ENCODE results near the gene CRTAP.
"Not testable (repeated sequence)": the region's sequence is repeated elsewhere in the genome, so short reads cannot be mapped to it uniquely, and the experiment has no call there.

Gene CRTAP

DNA sequence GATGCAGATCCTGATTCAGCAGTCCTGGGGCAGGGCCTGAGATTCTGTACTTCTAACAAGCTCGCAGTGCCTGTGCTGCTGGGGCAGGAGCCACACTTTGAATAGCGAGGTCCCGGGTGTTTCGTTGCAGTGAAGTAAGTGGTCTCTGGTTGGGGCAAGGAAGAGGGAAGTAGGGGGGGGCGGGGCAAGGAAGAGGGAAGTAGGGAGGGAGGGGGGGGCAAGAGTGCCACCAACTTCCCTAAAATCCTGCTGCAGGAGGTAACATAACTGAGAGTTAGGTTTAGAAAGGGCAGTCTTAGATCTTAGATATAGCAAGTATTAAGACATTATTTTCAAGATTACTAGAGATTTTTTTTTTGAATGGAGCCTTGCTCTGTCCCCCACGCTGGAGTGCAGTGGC, 35.5 kb downstream of the CRTAP start:
- TF ChIP-seq, protein P1, sequence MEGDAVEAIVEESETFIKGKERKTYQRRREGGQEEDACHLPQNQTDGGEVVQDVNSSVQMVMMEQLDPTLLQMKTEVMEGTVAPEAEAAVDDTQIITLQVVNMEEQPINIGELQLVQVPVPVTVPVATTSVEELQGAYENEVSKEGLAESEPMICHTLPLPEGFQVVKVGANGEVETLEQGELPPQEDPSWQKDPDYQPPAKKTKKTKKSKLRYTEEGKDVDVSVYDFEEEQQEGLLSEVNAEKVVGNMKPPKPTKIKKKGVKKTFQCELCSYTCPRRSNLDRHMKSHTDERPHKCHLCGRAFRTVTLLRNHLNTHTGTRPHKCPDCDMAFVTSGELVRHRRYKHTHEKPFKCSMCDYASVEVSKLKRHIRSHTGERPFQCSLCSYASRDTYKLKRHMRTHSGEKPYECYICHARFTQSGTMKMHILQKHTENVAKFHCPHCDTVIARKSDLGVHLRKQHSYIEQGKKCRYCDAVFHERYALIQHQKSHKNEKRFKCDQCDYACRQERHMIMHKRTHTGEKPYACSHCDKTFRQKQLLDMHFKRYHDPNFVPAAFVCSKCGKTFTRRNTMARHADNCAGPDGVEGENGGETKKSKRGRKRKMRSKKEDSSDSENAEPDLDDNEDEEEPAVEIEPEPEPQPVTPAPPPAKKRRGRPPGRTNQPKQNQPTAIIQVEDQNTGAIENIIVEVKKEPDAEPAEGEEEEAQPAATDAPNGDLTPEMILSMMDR (conservative IDR thresholded peaks at IDR 0.05; ENCODE audit: low read depth, low read length) = no peak
- no peak for DNase-seq (ENCODE audit: low read depth)
- H3K4me3 ChIP-seq (ENCODE audit: low read length) = no peak overlapping the region

DNA sequence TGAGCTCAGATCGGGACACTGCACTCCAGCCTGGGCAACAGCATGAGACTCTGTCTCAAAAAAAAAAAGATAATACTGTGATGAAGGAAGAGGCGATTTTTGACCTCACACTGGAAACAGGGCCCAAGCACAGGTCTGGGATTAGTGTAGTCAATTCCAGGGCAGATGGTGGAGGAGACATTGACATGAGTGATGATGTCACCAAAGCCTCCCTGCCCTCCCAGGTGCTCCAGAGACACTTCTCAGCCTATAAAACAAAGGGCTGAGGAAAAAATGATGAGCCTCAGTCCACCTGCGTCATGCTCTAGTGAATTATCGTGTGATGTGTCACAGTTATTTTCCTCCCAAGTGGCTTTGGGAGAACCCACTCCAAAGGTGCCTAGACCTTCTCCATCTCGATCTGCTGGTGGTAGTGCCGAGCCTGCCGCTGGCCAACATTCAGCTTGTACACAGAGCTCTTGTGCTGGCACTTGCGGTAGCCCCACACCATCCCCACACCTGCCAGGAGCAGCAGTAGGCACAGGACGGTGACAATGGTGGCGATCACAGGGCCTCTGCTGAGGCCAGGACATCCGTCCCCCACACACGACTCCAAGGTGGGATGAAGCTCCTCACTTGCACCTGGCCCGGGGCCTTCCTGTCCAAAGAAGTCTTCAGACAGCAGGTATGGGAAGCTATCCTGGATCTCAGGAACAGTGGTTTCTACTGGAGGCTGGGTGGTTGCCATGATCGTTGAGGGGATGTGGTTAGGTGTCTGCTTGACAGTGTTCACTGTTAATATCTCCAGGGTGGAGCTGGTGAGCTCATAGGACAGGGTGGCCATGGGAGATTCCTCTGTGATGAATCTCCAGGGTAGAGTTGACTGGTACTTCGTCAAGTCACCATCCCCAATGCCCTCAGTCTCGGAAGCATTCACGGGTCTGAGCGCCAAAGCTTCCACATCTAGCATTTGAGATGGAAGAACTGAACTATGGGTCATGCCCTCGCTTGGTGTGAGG, 38.8 kb downstream of the CRTAP start:
- DNase-seq (ENCODE audit: low read depth) = no peak
- H3K4me3 ChIP-seq (ENCODE audit: low read length) = no peak overlapping the region
- TF ChIP-seq, protein P1 (conservative IDR thresholded peaks at IDR 0.05; ENCODE audit: low read depth, low read length) = no peak

DNA sequence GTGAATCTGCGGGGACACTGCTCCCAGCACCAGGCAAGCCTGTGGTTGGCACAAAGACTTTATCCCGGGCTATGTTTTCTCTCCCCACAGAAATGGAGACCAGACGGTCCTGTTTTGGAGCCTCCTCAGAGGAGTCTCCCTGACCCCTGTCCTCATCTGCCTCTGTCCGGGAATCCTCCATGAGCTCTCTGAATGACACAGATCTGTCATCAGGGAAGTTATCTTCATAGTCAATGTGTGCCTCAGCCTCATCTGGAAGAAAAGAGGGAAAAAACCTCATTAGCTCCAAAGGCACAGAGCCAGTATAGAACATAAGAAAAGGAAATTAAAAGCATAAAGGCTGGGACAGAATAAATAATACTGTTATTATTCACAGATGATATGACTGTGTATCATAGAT, 40.0 kb downstream of the CRTAP start:
- DNase-seq (ENCODE audit: low read depth) = no peak
- TF ChIP-seq, protein P1 (conservative IDR thresholded peaks at IDR 0.05; ENCODE audit: low read depth, low read length) = no peak

DNA sequence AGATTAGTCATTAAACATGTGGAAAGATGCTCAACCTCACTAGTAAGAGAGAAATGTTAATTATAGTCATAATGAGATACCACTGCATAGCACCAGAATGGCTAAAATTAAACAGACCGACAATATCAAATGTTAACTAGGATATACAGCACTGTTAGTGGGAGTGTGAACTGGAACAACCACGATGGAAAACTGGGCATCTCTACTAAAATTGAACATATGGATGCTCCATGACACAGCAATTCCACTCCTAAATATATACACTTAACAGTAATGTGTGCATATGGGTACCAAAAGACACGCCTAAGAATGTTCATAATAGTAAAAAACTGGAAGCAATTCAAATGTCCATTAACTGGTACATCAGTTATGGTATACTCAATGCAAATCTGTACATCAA, 41.5 kb downstream of the CRTAP start:
- TF ChIP-seq, protein P1 (conservative IDR thresholded peaks at IDR 0.05; ENCODE audit: low read depth, low read length) = no peak
- no peak overlapping the region for H3K4me3 ChIP-seq (ENCODE audit: low read length)
- no peak for DNase-seq (ENCODE audit: low read depth)

More for the DNA sequence above, 40.0 kb downstream of the CRTAP start:
- no peak overlapping the region for H3K4me3 ChIP-seq (ENCODE audit: low read length)

DNA sequence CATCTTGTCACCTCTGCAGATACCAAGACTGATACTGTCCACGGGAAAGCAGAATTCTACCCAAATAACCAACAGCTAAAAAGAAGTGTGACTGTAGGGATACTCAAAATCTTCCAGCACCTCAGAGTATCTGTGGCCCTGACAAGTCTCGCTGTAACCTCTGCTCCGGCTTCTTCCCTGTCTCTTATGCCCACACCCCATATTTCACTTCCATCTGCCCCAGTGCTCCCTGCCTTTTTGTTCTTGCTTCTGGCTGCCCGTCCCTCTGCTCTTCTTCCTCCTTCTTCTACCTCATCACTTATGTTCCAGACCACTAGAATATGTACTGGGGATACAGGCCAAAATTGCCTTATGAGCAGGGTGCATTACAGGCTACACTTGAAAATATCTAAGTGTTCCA, 45.4 kb downstream of the CRTAP start:
- TF ChIP-seq, protein P1 (conservative IDR thresholded peaks at IDR 0.05; ENCODE audit: low read depth, low read length) = no peak
- H3K4me3 ChIP-seq (ENCODE audit: low read length) = no peak overlapping the region
- DNase-seq (ENCODE audit: low read depth) = no peak

DNA sequence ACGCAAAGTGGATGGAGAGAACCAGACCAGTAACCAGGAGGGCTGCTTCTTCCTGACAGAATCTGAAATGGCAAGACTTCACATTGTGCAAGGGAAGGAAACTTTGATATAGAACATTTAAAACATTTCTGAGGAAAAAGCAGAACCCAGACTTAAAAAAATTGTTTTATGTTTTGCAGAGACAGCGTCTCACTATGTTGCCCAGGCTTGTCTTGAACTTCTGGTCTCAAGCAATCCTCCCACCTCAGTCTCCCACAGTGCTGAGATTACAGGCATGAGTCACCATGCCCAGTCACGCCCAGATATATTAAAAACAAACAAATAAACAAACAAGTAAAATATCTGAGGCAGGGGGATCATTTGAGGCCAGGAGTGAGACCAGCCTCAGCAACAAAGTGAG, 46.2 kb downstream of the CRTAP start:
- TF ChIP-seq, protein P1 (conservative IDR thresholded peaks at IDR 0.05; ENCODE audit: low read depth, low read length) = no peak
- no peak for DNase-seq (ENCODE audit: low read depth)
- H3K4me3 ChIP-seq (ENCODE audit: low read length) = no peak overlapping the region

DNA sequence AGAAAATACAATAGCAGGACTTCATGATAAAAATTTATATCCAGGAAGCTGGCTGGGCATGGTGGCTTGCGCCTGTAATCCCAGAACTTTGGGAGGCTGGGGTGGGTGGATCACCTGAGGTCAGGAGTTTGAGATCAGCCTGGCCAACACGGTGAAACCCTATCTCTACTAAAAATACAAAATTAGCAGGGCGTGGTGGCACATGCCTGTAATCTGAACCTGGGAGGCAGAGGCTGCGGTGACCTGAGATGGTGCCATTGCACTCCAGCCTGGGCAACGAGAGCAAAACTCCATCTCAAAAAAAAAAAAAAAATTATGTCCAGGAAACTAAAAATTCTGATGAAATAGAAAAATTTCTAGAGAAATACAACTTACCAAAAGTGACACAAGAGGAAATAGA, 48.8 kb downstream of the CRTAP start:
- not testable (repeated sequence) for DNase-seq (ENCODE audit: low read depth); H3K4me3 ChIP-seq (ENCODE audit: low read length)
